Esophagus muscularis mucosa (tissue), 4 donors: ENCODE measurements around the gene TBX2.

ENCODE experiments used
- CTCF ChIP-seq, 3 experiments: fragments of 200-600 bp in 2 of 3; fragments of 450-650 bp in 1 of 3; sonication (generic) in 2 of 3; IDR thresholded peaks; one replicate each; pipeline ENCODE4 v1.5.1; 2017 to 2019; ENCODE audit warnings: antibody characterized with exemption in 3 of 3, mild to moderate bottlenecking in 2 of 3, moderate library complexity in 1 of 3
- EP300 ChIP-seq: sonication (generic); formaldehyde crosslinking; IDR thresholded peaks from one replicate; pipeline ENCODE4 v1.6.1; 2017; ENCODE audit warnings: antibody characterized with exemption
- POLR2A ChIP-seq: fragments of 450-650 bp; IDR thresholded peaks from one replicate; pipeline ENCODE4 v1.6.1; 2017; ENCODE audit warnings: antibody characterized with exemption, moderate library complexity, mild to moderate bottlenecking, low read depth
- POLR2AphosphoS5 ChIP-seq, 2 donors: sonication (generic); formaldehyde crosslinking; IDR thresholded peaks; one replicate each; pipeline ENCODE4 v1.6.1; 2017; ENCODE audit warnings: antibody characterized with exemption in 2 of 2

- TF ChIP-seq CTCF (IDR thresholded peaks at IDR 0.05), result no peak
- no peak for TF ChIP-seq EP300
- TF ChIP-seq POLR2A, result no peak
- TF ChIP-seq POLR2AphosphoS5 (IDR thresholded peaks at IDR 0.05), result no peak
These were observed 11.3 kb downstream of the TBX2 start for GRCh38 chr17:61411011-61411260.
